SK-MEL-5 (cell line): ENCODE data around the gene C16orf82. TPM values are rescaled to one million over a fixed set of nuclear protein-coding genes. Genes with fewer than 3 reads are reported as not detected.

Source experiments
- DNase-seq: peaks from one replicate; pipeline ENCODE4 v3.0.0-alpha.2; 2016; ENCODE audit warnings: low read depth, low spot score
- in situ Hi-C: cut with HindIII; loops from 2 replicates; pipeline ENCODE4 v1.10.0; 2016; ENCODE audit warnings: low sequenced_read_pairs, high pct_unique_total_duplicates, low pct_unique_long_range_greater_than_20kb
- total RNA-seq: library from RNA; depleted of rRNA; stranded (reverse); fragments of >200 nt; shearing (Covaris generic); gene quantifications from 2 replicates; pipeline ENCODE4 v1.2.3, GENCODE V29; 2014; rRNA removed

Gene C16orf82
- total RNA-seq, 1 experiment from 2014 or later = not detected

DNA sequence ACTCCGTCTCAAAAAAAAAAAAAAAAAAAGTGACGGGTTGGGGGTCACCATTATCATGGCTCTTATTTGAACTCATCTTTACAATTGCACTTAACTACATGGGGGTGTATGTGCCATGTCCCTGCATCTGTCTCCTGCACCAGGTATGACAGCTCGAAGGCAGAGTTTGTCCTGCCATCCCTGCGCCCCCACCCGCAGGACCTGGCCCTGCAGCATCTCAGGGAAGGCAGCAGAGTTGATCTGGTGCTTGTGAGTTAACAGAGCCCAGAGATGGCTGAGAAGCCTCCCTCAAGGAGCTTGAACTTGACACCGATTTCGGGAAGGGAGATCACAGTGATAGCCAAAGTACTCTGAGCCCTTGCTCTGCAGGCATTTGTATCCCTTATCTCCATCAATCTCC, 44.8 kb downstream of the C16orf82 start:
- DNase-seq = peak; percentile 7

GRCh38 chr16:27112093-27112811, 45.5 kb downstream of the C16orf82 start:
- in situ Hi-C loops = no loop called here

More for the DNA sequence above, 44.8 kb downstream of the C16orf82 start:
- in situ Hi-C loops = no loop called here

GRCh38 chr16:27113341-27113841, 46.7 kb downstream of the C16orf82 start:
- in situ Hi-C loops = no loop called here
- DNase-seq = no peak

More at GRCh38 chr16:27112093-27112811, 45.5 kb downstream of the C16orf82 start:
- DNase-seq = no peak

DNA sequence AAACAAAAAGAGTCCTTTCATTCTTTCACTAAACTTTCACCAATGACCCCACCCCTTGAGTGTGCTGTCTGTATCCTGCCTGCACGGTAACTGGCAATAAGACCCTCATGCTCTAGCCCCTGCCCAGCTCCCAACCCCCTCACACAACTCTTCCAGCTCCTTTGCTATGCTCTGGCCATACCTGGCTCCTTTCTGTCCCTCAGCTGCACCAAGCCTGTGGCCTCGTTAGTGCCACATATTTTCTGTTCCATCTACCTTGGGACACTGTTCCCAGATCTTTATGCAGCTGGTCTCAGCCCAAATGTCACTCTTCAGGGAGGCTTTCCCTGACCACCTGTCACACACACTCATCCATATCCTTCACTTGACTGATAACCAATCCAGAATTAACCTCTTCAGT, 47.3 kb downstream of the C16orf82 start:
- in situ Hi-C loops = no loop called here
- no peak for DNase-seq

DNA sequence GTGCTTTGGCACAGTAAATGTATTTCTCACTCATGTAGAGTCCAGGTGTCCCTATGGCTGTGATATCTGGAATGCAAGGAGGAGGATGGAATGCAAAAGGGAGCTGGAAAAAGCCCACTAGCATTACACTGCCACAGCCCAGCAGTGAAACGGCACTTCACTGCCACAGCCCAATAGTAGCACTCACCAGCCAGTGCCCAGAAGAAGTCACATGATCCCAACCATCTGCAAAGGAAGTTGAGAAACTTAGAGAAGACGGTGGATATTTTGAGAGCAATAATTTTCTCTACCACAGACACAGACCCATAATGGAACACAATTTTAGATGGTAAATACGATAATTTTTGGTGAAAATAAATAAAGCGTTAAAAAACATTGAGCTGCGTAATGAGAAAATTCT, 51.8 kb downstream of the C16orf82 start:
- in situ Hi-C loops = no loop called here
- no peak for DNase-seq

Other genes with a start within 250 kb of the C16orf82 start
- gene KDM8, start 136.6 kb downstream of the C16orf82 start, total RNA-seq = 2.1 and 3.1 TPM in 2 replicates
- 65.8 and 77.3 TPM in 2 replicates for gene NSMCE1, start 201.8 kb downstream of the C16orf82 start, total RNA-seq
- 5.3 and 5.6 TPM in 2 replicates for gene IL4R, start 247.0 kb downstream of the C16orf82 start, total RNA-seq